ENCODE results near the gene VPS35L.
"Not testable (repeated sequence)": the region's sequence is repeated elsewhere in the genome, so short reads cannot be mapped to it uniquely, and the experiment has no call there.

Gene VPS35L

GRCh38 chr16:19655242-19655777 lies 99.8 kb downstream of the VPS35L start:
- no peak for DNase-seq

GRCh38 chr16:19657831-19658230 lies 102.3 kb downstream of the VPS35L start:
- DNase-seq: no peak

- no peak for DNase-seq
These were observed 104.1 kb downstream of the VPS35L start for GRCh38 chr16:19659554-19659953.

- no peak for DNase-seq
These were observed 104.9 kb downstream of the VPS35L start for GRCh38 chr16:19660432-19660831.

- DNase-seq: no peak
These were observed 106.8 kb downstream of the VPS35L start for GRCh38 chr16:19662351-19662750.

- no peak for DNase-seq
These were observed 108.7 kb downstream of the VPS35L start for GRCh38 chr16:19664166-19664565.

GRCh38 chr16:19665313-19665712 lies 109.8 kb downstream of the VPS35L start:
- not testable (repeated sequence) for DNase-seq

- DNase-seq: no peak
These were observed 111.0 kb downstream of the VPS35L start for GRCh38 chr16:19666477-19666876.

GRCh38 chr16:19672378-19672777 lies 116.9 kb downstream of the VPS35L start:
- no peak for DNase-seq

- no peak for DNase-seq
These were observed 119.0 kb downstream of the VPS35L start for GRCh38 chr16:19674485-19674884.

GRCh38 chr16:19677402-19677801 lies 121.9 kb downstream of the VPS35L start:
- DNase-seq: no peak

GRCh38 chr16:19678804-19679203 lies 123.3 kb downstream of the VPS35L start:
- DNase-seq: no peak

GRCh38 chr16:19679281-19679680 lies 123.8 kb downstream of the VPS35L start:
- DNase-seq: not testable (repeated sequence)

GRCh38 chr16:19680881-19681340 lies 125.4 kb downstream of the VPS35L start:
- DNase-seq: no peak

GRCh38 chr16:19681637-19682036 lies 126.1 kb downstream of the VPS35L start:
- DNase-seq: no peak

- no peak for DNase-seq
These were observed 128.1 kb downstream of the VPS35L start for GRCh38 chr16:19683453-19684236.

- DNase-seq: no peak
These were observed 129.7 kb downstream of the VPS35L start for GRCh38 chr16:19685176-19685575.

GRCh38 chr16:19687279-19687678 lies 131.8 kb downstream of the VPS35L start:
- DNase-seq: no peak

- DNase-seq: no peak
These were observed 133.0 kb downstream of the VPS35L start for GRCh38 chr16:19688396-19689024.

- no peak for DNase-seq
These were observed 133.8 kb downstream of the VPS35L start for GRCh38 chr16:19689342-19689741.

- no peak for DNase-seq
These were observed 134.7 kb downstream of the VPS35L start for GRCh38 chr16:19690196-19690595.

- DNase-seq: no peak
These were observed 135.7 kb downstream of the VPS35L start for GRCh38 chr16:19691161-19691711.

GRCh38 chr16:19694989-19695388 lies 139.5 kb downstream of the VPS35L start:
- no peak for DNase-seq

GRCh38 chr16:19696328-19696727 lies 140.8 kb downstream of the VPS35L start:
- peak; percentile 48 for DNase-seq

All from suppressor macrophage treated with lipopolysaccharide for 4 hours (primary cell).